ENCODE results near the gene CD36.
A peak's percentile ranks its signal among the peaks of the same experiment; 100 is the strongest.

The CD36 gene

DNA sequence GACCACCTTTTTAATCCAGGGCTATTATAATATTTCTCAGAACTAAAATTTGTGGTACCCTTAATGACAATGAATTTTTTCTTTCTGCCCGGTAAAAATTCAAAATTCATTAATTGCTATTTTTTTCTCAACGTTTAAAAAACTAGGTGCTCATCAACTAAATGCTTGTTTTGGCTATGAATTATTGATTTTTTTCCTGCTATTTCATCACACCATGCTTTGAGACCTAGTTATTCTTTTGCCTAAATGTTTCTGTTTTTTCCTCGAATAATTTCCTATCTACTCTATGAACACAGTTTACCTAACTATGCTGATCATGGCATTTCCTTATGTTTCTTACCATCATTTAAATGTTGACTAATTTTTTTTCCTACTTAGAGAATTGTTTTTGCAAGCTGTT is 5.6 kb upstream of the CD36 start:
- Histone ChIP-seq H3K4me3 (ENCODE audit: low read depth in 1 of 2, low read length in 1 of 2) (no peak overlapping the region), H3K27ac (no peak overlapping the region), H3K36me3 (no peaks in the 10 kb centered on the region), H3K4me1 (ENCODE audit: control insufficient read depth in 1 of 2, insufficient read depth in 1 of 2, low read depth in 1 of 2, low read length in 1 of 2) (peaks cover 47 to 53% of the 10 kb centered on the region in 2 experiments), H3K27me3 (no peaks in the 10 kb centered on the region), H3K9me3 (no peaks in the 10 kb centered on the region)
- TF ChIP-seq, protein P1, sequence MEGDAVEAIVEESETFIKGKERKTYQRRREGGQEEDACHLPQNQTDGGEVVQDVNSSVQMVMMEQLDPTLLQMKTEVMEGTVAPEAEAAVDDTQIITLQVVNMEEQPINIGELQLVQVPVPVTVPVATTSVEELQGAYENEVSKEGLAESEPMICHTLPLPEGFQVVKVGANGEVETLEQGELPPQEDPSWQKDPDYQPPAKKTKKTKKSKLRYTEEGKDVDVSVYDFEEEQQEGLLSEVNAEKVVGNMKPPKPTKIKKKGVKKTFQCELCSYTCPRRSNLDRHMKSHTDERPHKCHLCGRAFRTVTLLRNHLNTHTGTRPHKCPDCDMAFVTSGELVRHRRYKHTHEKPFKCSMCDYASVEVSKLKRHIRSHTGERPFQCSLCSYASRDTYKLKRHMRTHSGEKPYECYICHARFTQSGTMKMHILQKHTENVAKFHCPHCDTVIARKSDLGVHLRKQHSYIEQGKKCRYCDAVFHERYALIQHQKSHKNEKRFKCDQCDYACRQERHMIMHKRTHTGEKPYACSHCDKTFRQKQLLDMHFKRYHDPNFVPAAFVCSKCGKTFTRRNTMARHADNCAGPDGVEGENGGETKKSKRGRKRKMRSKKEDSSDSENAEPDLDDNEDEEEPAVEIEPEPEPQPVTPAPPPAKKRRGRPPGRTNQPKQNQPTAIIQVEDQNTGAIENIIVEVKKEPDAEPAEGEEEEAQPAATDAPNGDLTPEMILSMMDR (IDR thresholded peaks at IDR 0.05) = no peak

DNA sequence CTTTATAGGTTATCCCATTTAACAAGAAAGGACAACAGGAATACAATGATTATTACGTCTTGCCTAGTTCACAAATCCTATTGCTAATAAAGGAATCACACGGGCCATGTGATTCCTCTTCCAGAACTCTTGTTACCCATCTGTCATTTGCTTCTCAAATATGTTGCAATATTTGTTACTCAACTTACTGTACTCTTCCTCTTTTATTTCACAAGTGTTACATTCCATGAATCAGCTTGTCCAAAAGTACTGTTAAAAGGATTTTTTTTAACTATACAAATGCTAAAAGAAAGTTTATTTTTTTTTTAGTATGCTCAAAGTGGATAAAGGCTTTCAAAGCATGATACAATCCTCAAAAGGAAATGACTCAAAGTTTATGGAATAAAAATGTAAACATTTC is 3.9 kb upstream of the CD36 start:
- Histone ChIP-seq H3K27ac (peak overlapping the region; percentile 79), H3K4me1 (ENCODE audit: control insufficient read depth in 1 of 2, insufficient read depth in 1 of 2, low read depth in 1 of 2, low read length in 1 of 2) (peaks cover 55 to 64% of the 10 kb centered on the region in 2 experiments), H3K9me3 (no peaks in the 10 kb centered on the region), H3K36me3 (no peaks in the 10 kb centered on the region), H3K27me3 (no peaks in the 10 kb centered on the region), H3K4me3 (ENCODE audit: low read depth in 1 of 2, low read length in 1 of 2) (peak overlapping the region in 1 of 2 experiments; percentile 30)
- TF ChIP-seq, protein P1 (IDR thresholded peaks at IDR 0.05) = no peak

DNA sequence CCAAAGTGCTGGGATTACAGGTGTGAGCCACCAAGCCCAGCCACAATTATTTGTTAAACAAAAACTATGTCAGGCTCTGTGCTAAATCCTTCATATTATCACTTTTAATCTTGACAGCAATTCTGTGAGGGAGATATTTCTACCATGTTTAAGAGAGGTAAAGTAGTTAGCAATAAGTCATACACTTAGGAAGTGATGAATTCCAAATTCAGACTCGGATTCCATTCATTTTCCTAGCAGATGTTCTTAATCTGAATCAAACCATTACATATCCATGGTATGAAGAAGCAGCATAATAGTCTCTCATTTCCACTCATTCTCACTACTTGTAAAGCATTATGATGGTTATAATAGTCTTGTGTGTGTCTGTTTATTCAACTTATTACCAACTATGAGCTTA is 2.9 kb upstream of the CD36 start:
- TF ChIP-seq, protein P1 (IDR thresholded peaks at IDR 0.05) = no peak

GRCh38 chr7:80635998-80636397 is 2.4 kb upstream of the CD36 start:
- Histone ChIP-seq H3K36me3 (no peaks in the 10 kb centered on the region), H3K4me3 (ENCODE audit: low read depth in 1 of 2, low read length in 1 of 2) (no peak overlapping the region), H3K4me1 (ENCODE audit: control insufficient read depth in 1 of 2, insufficient read depth in 1 of 2, low read depth in 1 of 2, low read length in 1 of 2) (peaks cover 55 to 64% of the 10 kb centered on the region in 2 experiments), H3K27me3 (no peaks in the 10 kb centered on the region), H3K9me3 (no peaks in the 10 kb centered on the region), H3K27ac (peak overlapping the region; percentile 79)
- TF ChIP-seq, protein P1 (IDR thresholded peaks at IDR 0.05) = no peak

More for the DNA sequence above, 2.9 kb upstream of the CD36 start:
- Histone ChIP-seq H3K36me3 (no peaks in the 10 kb centered on the region), H3K27me3 (no peaks in the 10 kb centered on the region), H3K27ac (peak overlapping the region; percentile 79), H3K9me3 (no peaks in the 10 kb centered on the region), H3K4me3 (ENCODE audit: low read depth in 1 of 2, low read length in 1 of 2) (no peak overlapping the region), H3K4me1 (ENCODE audit: control insufficient read depth in 1 of 2, insufficient read depth in 1 of 2, low read depth in 1 of 2, low read length in 1 of 2) (peaks cover 55 to 64% of the 10 kb centered on the region in 2 experiments)

- H3K4me1 ChIP-seq (ENCODE audit: control insufficient read depth in 1 of 2, insufficient read depth in 1 of 2, low read depth in 1 of 2, low read length in 1 of 2) = peaks cover 55 to 63% of the 10 kb centered on the region in 2 experiments
- TF ChIP-seq, protein P1 (IDR thresholded peaks at IDR 0.05) = no peak
- no peaks in the 10 kb centered on the region for H3K27me3 ChIP-seq
- no peaks in the 10 kb centered on the region for H3K36me3 ChIP-seq
- no peak overlapping the region for H3K27ac ChIP-seq
- H3K4me3 ChIP-seq (ENCODE audit: low read depth in 1 of 2, low read length in 1 of 2) = no peak overlapping the region
- H3K9me3 ChIP-seq = no peaks in the 10 kb centered on the region
Measured at GRCh38 chr7:80636709-80637108, 1.7 kb upstream of the CD36 start.

GRCh38 chr7:80637454-80637853 is 988 bp upstream of the CD36 start:
- no peaks in the 10 kb centered on the region for H3K36me3 ChIP-seq
- TF ChIP-seq, protein P1 (IDR thresholded peaks at IDR 0.05) = no peak
- no peak overlapping the region for H3K4me3 ChIP-seq (ENCODE audit: low read depth in 1 of 2, low read length in 1 of 2)
- H3K4me1 ChIP-seq (ENCODE audit: control insufficient read depth in 1 of 2, insufficient read depth in 1 of 2, low read depth in 1 of 2, low read length in 1 of 2) = peaks cover 48 to 56% of the 10 kb centered on the region in 2 experiments
- H3K27me3 ChIP-seq = no peaks in the 10 kb centered on the region
- H3K9me3 ChIP-seq = no peaks in the 10 kb centered on the region
- no peak overlapping the region for H3K27ac ChIP-seq
